Endothelial cell of umbilical vein (primary cell): ENCODE results near the gene CLSTN2. TPM values are rescaled to one million over a fixed set of nuclear protein-coding genes. Genes with fewer than 3 reads are reported as not detected.

Source experiments
- BruUV-seq: library from RNA; stranded (reverse); fragments of 400-500 nt; replicated peaks from 2 replicates; lab custom pipeline; 2021; lab: Mats Ljungman, UMichigan
- CTCF ChIA-PET: fragments of 300-600, 350-600 bp; sonication (Branson Sonifier 250); formaldehyde crosslinking; loops from one replicate; lab custom pipeline; 2021; ENCODE audit warnings: antibody characterized with exemption, inconsistent platforms; lab: Charles Lee
- POLR2A ChIA-PET: fragments of 300-600, 350-600 bp; sonication (Branson Sonifier 250); formaldehyde crosslinking; loops from one replicate; lab custom pipeline; 2021; ENCODE audit warnings: antibody characterized with exemption, inconsistent platforms; lab: Charles Lee
- DNase-seq: peaks from one replicate; pipeline ENCODE4 v3.0.0-alpha.2; 2011; ENCODE audit warnings: low read depth, low spot score
- FAIRE-seq: peaks from 2 replicates; lab custom pipeline; 2011; peaks lifted over from hg19 to GRCh38; lab: Jason Lieb, UNC
- H2AFZ ChIP-seq: 2 replicates; pipeline ENCODE4 v1.6.0; 2012; ENCODE audit warnings: low read depth, low read length, control low read depth, inconsistent platforms
- H3K27ac ChIP-seq: 2 replicates; pipeline ENCODE4 v1.5.1; 2011; ENCODE audit warnings: low read depth, mild to moderate bottlenecking, control low read depth, low read length, moderate library complexity; ENCODE audit not compliant: insufficient read depth
- H3K27me3 ChIP-seq, 2 experiments: 2 replicates each; pipeline versions ENCODE4 v1.6.0 to v1.6.1; 2011; ENCODE audit warnings: low read length in 2 of 2, mixed read lengths in 1 of 2; ENCODE audit not compliant: control insufficient read depth in 2 of 2, insufficient read depth in 2 of 2
- H3K36me3 ChIP-seq, 2 experiments: 2 replicates in 1 of 2; 3 replicates in 1 of 2; pipeline ENCODE4 v1.5.1; 2011; ENCODE audit warnings: low read length in 2 of 2, mild to moderate bottlenecking in 1 of 2, moderate library complexity in 1 of 2; ENCODE audit not compliant: control insufficient read depth in 2 of 2, insufficient read depth in 2 of 2; ENCODE audit errors: extremely low read depth in 1 of 2
- H3K4me1 ChIP-seq: 3 replicates; pipeline ENCODE4 v1.5.1; 2011; ENCODE audit warnings: mild to moderate bottlenecking, low read length; ENCODE audit not compliant: control insufficient read depth, insufficient read depth; ENCODE audit errors: extremely low read depth
- H3K4me2 ChIP-seq: 2 replicates; pipeline ENCODE4 v1.6.1; 2011; ENCODE audit warnings: low read length, control low read depth, mixed read lengths; ENCODE audit not compliant: insufficient read depth
- H3K4me3 ChIP-seq, 3 experiments: fragments of 200-600 bp in 1 of 3; sonication (generic), shearing (Covaris generic) in 1 of 3; replicated peaks in 1 of 3; 2 replicates each; pipeline ENCODE4 v1.5.1; 2011 to 2016; ENCODE audit warnings: control low read depth in 3 of 3, low read length in 3 of 3, mild to moderate bottlenecking in 2 of 3, inconsistent platforms in 1 of 3, low read depth in 1 of 3, moderate library complexity in 1 of 3; ENCODE audit not compliant: insufficient read depth in 1 of 3
- H3K79me2 ChIP-seq: 2 replicates; pipeline ENCODE4 v1.6.0; 2012; ENCODE audit warnings: low read length, inconsistent platforms; ENCODE audit not compliant: control insufficient read depth, insufficient read depth
- H3K9ac ChIP-seq: replicated peaks from 2 replicates; pipeline ENCODE3; 2011; ENCODE audit warnings: low read length, control low read depth; ENCODE audit not compliant: insufficient read depth; ENCODE audit errors: extremely low read depth
- H3K9me1 ChIP-seq: replicated peaks from 3 replicates; pipeline ENCODE4 v1.6.0; 2011; ENCODE audit warnings: mild to moderate bottlenecking, low read length; ENCODE audit not compliant: control insufficient read depth, insufficient read depth; ENCODE audit errors: extremely low read depth
- H3K9me3 ChIP-seq: replicated peaks from 2 replicates; pipeline ENCODE4 v1.5.1; 2012; ENCODE audit warnings: low read length, inconsistent platforms; ENCODE audit not compliant: control insufficient read depth, insufficient read depth
- H4K20me1 ChIP-seq: replicated peaks from 2 replicates; pipeline ENCODE3; 2011; ENCODE audit warnings: mild to moderate bottlenecking, low read length; ENCODE audit not compliant: control insufficient read depth, insufficient read depth; ENCODE audit errors: extremely low read depth
- EZH2 ChIP-seq: IDR thresholded peaks from 2 replicates; pipeline ENCODE4 v1.6.1; 2012; ENCODE audit warnings: borderline replicate concordance, low read depth, mild to moderate bottlenecking, moderate library complexity, low read length, inconsistent platforms; ENCODE audit not compliant: severe bottlenecking
- FOS ChIP-seq: IDR thresholded peaks from 2 replicates; pipeline ENCODE4 v1.6.1; 2011; ENCODE audit warnings: mild to moderate bottlenecking, low read length, moderate library complexity, borderline replicate concordance; ENCODE audit not compliant: insufficient read depth
- GATA2 ChIP-seq: IDR thresholded peaks from 2 replicates; pipeline ENCODE4 v1.7.0; 2011; ENCODE audit warnings: low read depth, mild to moderate bottlenecking, moderate library complexity, mixed read lengths, low read length; ENCODE audit not compliant: insufficient read length, insufficient read depth
- JUN ChIP-seq: IDR thresholded peaks from 2 replicates; pipeline ENCODE4 v1.6.1; 2011; ENCODE audit warnings: borderline replicate concordance, low read depth; ENCODE audit not compliant: insufficient read length, insufficient read depth
- MYC ChIP-seq: IDR thresholded peaks from one replicate; pipeline ENCODE4 v1.6.1; 2011; ENCODE audit warnings: mild to moderate bottlenecking, low read depth, low read length
- POLR2A ChIP-seq: IDR thresholded peaks from 2 replicates; pipeline ENCODE4 v1.6.1; 2012; ENCODE audit warnings: low read depth, mild to moderate bottlenecking, control low read depth, low read length
- POLR2AphosphoS5 ChIP-seq: IDR thresholded peaks from 2 replicates; pipeline ENCODE4 v1.6.1; 2012; ENCODE audit warnings: low read depth, mild to moderate bottlenecking, control low read depth, low read length, moderate library complexity; ENCODE audit not compliant: insufficient read depth
- dilution Hi-C: fragments of 300-500 bp; cut with MboI; formaldehyde crosslinking; loops from one replicate; pipeline ENCODE4 v1.15.0; 2019; ENCODE audit warnings: low sequenced_read_pairs; ENCODE audit not compliant: extremely low pct_ligation_motif_present
- intact Hi-C: fragments of 100-400 bp; cut with micrococcal nuclease; formaldehyde crosslinking; loops from one replicate; pipeline ENCODE4 v1.10.0; 2022
- polyA plus RNA-seq, 4 experiments: library from polyadenylated mRNA; depleted of rRNA in 3 of 4; stranded (reverse) in 3 of 4; unstranded in 1 of 4; fragments of >200 nt; gene quantifications; 2 replicates each; pipeline versions ENCODE4 v1.2.1 to v1.2.3, GENCODE V29; 2011 to 2012; ENCODE audit warnings: missing spikeins in 1 of 4
- total RNA-seq: library from RNA; stranded (reverse); gene quantifications from 2 replicates; pipeline ENCODE4 v1.2.3, GENCODE V29; 2021
- TF ChIP-seq, protein P1 (sequence below): IDR thresholded peaks from 2 replicates; pipeline ENCODE4 v1.6.1; 2011; ENCODE audit not compliant: insufficient read depth, insufficient read length
- TF ChIP-seq, protein P2 (sequence below), 2 donors: IDR thresholded peaks; 1 replicate in 1 of 2; 2 replicates in 1 of 2; pipeline ENCODE4 v1.5.1; 2011; ENCODE audit warnings: low read length in 2 of 2, mild to moderate bottlenecking in 2 of 2, moderate library complexity in 2 of 2, control low read depth in 1 of 2, inconsistent platforms in 1 of 2, low read depth in 1 of 2; ENCODE audit not compliant: insufficient read depth in 1 of 2; ENCODE audit errors: extremely low read depth in 1 of 2

The CLSTN2 gene
- total and polyA plus RNA-seq, 2 donors (not counting 3 experiments of a cell fraction or from before 2014, with no cell fraction given) = 0.26 to 0.38 TPM

DNA sequence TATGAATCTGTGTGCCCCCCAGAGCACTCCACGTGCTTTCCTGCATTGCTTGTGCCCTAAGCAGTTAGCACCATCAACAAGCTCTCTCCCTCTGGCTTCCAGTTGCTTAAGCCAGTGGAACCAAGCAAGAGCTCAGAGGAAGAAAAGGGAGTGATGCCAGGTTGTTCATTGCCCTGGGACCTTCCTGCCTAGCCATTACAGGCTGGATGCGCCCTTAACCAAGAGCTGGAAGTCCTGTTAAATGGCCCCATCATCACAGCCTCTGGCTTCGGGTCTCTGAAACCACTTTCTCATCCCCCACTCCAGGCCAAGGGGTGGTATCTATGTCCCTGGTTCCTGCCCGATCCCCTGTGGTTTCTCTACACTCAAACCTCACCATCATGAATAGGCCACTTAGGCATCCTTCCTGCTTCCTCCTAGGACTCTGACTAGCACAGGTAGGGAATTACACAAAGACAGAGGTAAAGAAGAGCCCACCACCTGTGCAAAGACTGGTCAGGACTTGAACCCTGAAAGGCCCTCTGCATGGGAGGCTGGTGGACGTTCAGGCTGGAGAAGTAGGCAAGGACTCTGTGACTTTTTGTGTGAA is 433.3 kb downstream of the CLSTN2 start:
- H3K4me2 ChIP-seq = no peak overlapping the region
- POLR2A ChIA-PET = no interaction called here
- BruUV-seq = no TSS peak
- H3K9me1 ChIP-seq = no peaks in the 10 kb centered on the region
- DNase-seq = no peak
- no peaks in the 10 kb centered on the region for H3K36me3 ChIP-seq
- intact Hi-C loops = no loop called here
- no peak overlapping the region for H3K9ac ChIP-seq
- TF ChIP-seq, protein P1, sequence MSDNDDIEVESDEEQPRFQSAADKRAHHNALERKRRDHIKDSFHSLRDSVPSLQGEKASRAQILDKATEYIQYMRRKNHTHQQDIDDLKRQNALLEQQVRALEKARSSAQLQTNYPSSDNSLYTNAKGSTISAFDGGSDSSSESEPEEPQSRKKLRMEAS = no peak
- TF ChIP-seq GATA2 = no peak
- TF ChIP-seq POLR2AphosphoS5 = no peak
- TF ChIP-seq, protein P2, sequence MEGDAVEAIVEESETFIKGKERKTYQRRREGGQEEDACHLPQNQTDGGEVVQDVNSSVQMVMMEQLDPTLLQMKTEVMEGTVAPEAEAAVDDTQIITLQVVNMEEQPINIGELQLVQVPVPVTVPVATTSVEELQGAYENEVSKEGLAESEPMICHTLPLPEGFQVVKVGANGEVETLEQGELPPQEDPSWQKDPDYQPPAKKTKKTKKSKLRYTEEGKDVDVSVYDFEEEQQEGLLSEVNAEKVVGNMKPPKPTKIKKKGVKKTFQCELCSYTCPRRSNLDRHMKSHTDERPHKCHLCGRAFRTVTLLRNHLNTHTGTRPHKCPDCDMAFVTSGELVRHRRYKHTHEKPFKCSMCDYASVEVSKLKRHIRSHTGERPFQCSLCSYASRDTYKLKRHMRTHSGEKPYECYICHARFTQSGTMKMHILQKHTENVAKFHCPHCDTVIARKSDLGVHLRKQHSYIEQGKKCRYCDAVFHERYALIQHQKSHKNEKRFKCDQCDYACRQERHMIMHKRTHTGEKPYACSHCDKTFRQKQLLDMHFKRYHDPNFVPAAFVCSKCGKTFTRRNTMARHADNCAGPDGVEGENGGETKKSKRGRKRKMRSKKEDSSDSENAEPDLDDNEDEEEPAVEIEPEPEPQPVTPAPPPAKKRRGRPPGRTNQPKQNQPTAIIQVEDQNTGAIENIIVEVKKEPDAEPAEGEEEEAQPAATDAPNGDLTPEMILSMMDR (IDR thresholded peaks at IDR 0.05; ENCODE audit: extremely low read depth in 1 of 2, insufficient read depth in 1 of 2, low read depth in 1 of 2, low read length in 2 of 2) = no peak
- TF ChIP-seq POLR2A = no peak
- TF ChIP-seq FOS = no peak
- TF ChIP-seq JUN = no peak
- no peak for TF ChIP-seq EZH2
- no peak for TF ChIP-seq MYC
- no peak overlapping the region for H3K27ac ChIP-seq
- CTCF ChIA-PET = no interaction called here
- FAIRE-seq = no peak
- H3K4me1 ChIP-seq = no peaks in the 10 kb centered on the region
- dilution Hi-C loops = no loop called here
- no peaks in the 10 kb centered on the region for H3K9me3 ChIP-seq
- H3K4me3 ChIP-seq = no peak overlapping the region
- H3K79me2 ChIP-seq = no peaks in the 10 kb centered on the region
- H2AFZ ChIP-seq = no peak overlapping the region
- no peaks in the 10 kb centered on the region for H3K27me3 ChIP-seq
- H4K20me1 ChIP-seq = no peaks in the 10 kb centered on the region
